ENCODE results near the gene RAC3. TPM values are rescaled to one million over a fixed set of nuclear protein-coding genes. Genes with fewer than 3 reads are reported as not detected.

RAC3 gene
- total RNA-seq, 4 donors from 2014 or later, result 2.6 to 11.1 (median 5.0) TPM

- Histone ChIP-seq H3K36me3 (peaks cover 0 to 5% (median 1%) of the 10 kb centered on the region in 4 donors), H3K4me1 (peaks cover 13 to 24% (median 23%) of the 10 kb centered on the region in 4 donors), H3K9me3 (no peaks in the 10 kb centered on the region), H3K27me3 (no peaks in the 10 kb centered on the region), H3K4me3 (no peak overlapping the region), H3K27ac (no peak overlapping the region)
- TF ChIP-seq CTCF (IDR thresholded peaks at IDR 0.05), result no peak
- no peak for TF ChIP-seq EP300 (IDR thresholded peaks at IDR 0.05; ENCODE audit: low read depth)
- no peak for TF ChIP-seq POLR2A (IDR thresholded peaks at IDR 0.05)
- no peak for TF ChIP-seq POLR2AphosphoS5 (IDR thresholded peaks at IDR 0.05)
- no peak for DNase-seq
- in situ Hi-C loops (cut with MboI; ENCODE audit: low pct_ligation_motif_present in 1 of 4, low pct_unique_long_range_greater_than_20kb in 1 of 4, low sequenced_read_pairs in 3 of 4), result no loop called here
- WGBS, 2 donors (ENCODE audit: low coverage in 1 of 2), result 97% methylated on average over 9 of the region's 9 CpGs; no CpG with 5 or more reads in 1 of the 2 donors
- intact Hi-C loops (cut with DNase I; ENCODE audit: low total_unique reads), result no loop called here
Measured at GRCh38 chr17:82062984-82063368, 31.5 kb downstream of the RAC3 start.

GRCh38 chr17:82063424-82064415, 32.2 kb downstream of the RAC3 start:
- WGBS, 2 donors (ENCODE audit: low coverage in 1 of 2), result 78% methylated on average over 11 of the region's 20 CpGs; no CpG with 5 or more reads in 1 of the 2 donors
- in situ Hi-C loops (cut with MboI; ENCODE audit: low pct_ligation_motif_present in 1 of 4, low pct_unique_long_range_greater_than_20kb in 1 of 4, low sequenced_read_pairs in 3 of 4), result no loop called here
- intact Hi-C loops (cut with DNase I; ENCODE audit: low total_unique reads), result no loop called here
- Histone ChIP-seq H3K9me3 (no peaks in the 10 kb centered on the region), H3K36me3 (no peaks in the 10 kb centered on the region), H3K27ac (peak overlapping the region in 3 of 4 donors; percentile 84 to 91 (median 90)), H3K27me3 (no peaks in the 10 kb centered on the region), H3K4me1 (peaks cover 13 to 24% (median 23%) of the 10 kb centered on the region in 4 donors), H3K4me3 (peak overlapping the region in 1 of 4 donors; percentile 82)
- no peak for TF ChIP-seq EP300 (IDR thresholded peaks at IDR 0.05; ENCODE audit: low read depth)
- DNase-seq, result no peak

GRCh38 chr17:82064433-82065192, 33.1 kb downstream of the RAC3 start:
- Histone ChIP-seq H3K27me3 (no peaks in the 10 kb centered on the region), H3K4me3 (peak overlapping the region; percentile 82 to 97 (median 92)), H3K4me1 (peaks cover 13 to 24% (median 23%) of the 10 kb centered on the region in 4 donors), H3K36me3 (no peaks in the 10 kb centered on the region), H3K9me3 (no peaks in the 10 kb centered on the region), H3K27ac (peak overlapping the region; percentile 84 to 92 (median 90))
- in situ Hi-C loops (cut with MboI; ENCODE audit: low pct_ligation_motif_present in 1 of 4, low pct_unique_long_range_greater_than_20kb in 1 of 4, low sequenced_read_pairs in 3 of 4) (no loop called here), intact Hi-C loops (cut with DNase I; ENCODE audit: low total_unique reads) (no loop called here)
- DNase-seq, result peak; percentile 64
- TF ChIP-seq EP300 (IDR thresholded peaks at IDR 0.05; ENCODE audit: low read depth) (no peak), CTCF (IDR thresholded peaks at IDR 0.05) (no peak), POLR2AphosphoS5 (IDR thresholded peaks at IDR 0.05) (peak in 1 of 3 donors; percentile 33), POLR2A (IDR thresholded peaks at IDR 0.05) (peak; percentile 43)
- 26% methylated on average over 34 of the region's 36 CpGs; no CpG with 5 or more reads in 1 of the 2 donors for WGBS, 2 donors (ENCODE audit: low coverage in 1 of 2)

- no peak for DNase-seq
- peaks cover 13 to 24% (median 23%) of the 10 kb centered on the region in 4 donors for H3K4me1 ChIP-seq
- H3K36me3 ChIP-seq, result no peaks in the 10 kb centered on the region
- in situ Hi-C loops (cut with MboI; ENCODE audit: low pct_ligation_motif_present in 1 of 4, low pct_unique_long_range_greater_than_20kb in 1 of 4, low sequenced_read_pairs in 3 of 4), result no loop called here
- intact Hi-C loops (cut with DNase I; ENCODE audit: low total_unique reads), result no loop called here
- H3K27ac ChIP-seq, result peak overlapping the region; percentile 84 to 92 (median 90)
- H3K4me3 ChIP-seq, result peak overlapping the region; percentile 82 to 97 (median 92)
- H3K9me3 ChIP-seq, result no peaks in the 10 kb centered on the region
- H3K27me3 ChIP-seq, result no peaks in the 10 kb centered on the region
- WGBS, 2 donors (ENCODE audit: low coverage in 1 of 2), result 0% methylated on average over 15 of the region's 47 CpGs; no CpG with 5 or more reads in 1 of the 2 donors
- TF ChIP-seq POLR2A (IDR thresholded peaks at IDR 0.05) (no peak), POLR2AphosphoS5 (IDR thresholded peaks at IDR 0.05) (no peak), CTCF (IDR thresholded peaks at IDR 0.05) (no peak), EP300 (IDR thresholded peaks at IDR 0.05; ENCODE audit: low read depth) (no peak)
Measured at GRCh38 chr17:82065193-82065637, 33.7 kb downstream of the RAC3 start.

All from transverse colon (tissue), 4 donors.